Neural progenitor cell (in vitro differentiated cells): ENCODE data around the gene ENPP6.
A peak's percentile ranks its signal among the peaks of the same experiment; 100 is the strongest.

Experiments
- EZH2 ChIP-seq: fragments of 200-600 bp; sonication (generic); IDR thresholded peaks from 2 replicates; pipeline ENCODE4 v1.6.1; 2017; ENCODE audit warnings: antibody characterized with exemption, mild to moderate bottlenecking, moderate library complexity
- EZH2phosphoT487 ChIP-seq: fragments of 200-600 bp; sonication (generic); IDR thresholded peaks from 2 replicates; pipeline ENCODE4 v1.6.1; 2017; ENCODE audit warnings: antibody characterized with exemption
- TF ChIP-seq, protein P1 (sequence below): fragments of 200-600 bp; sonication (generic); IDR thresholded peaks from 2 replicates; pipeline ENCODE4 v1.5.1; 2017; ENCODE audit warnings: antibody characterized with exemption, mild to moderate bottlenecking

DNA sequence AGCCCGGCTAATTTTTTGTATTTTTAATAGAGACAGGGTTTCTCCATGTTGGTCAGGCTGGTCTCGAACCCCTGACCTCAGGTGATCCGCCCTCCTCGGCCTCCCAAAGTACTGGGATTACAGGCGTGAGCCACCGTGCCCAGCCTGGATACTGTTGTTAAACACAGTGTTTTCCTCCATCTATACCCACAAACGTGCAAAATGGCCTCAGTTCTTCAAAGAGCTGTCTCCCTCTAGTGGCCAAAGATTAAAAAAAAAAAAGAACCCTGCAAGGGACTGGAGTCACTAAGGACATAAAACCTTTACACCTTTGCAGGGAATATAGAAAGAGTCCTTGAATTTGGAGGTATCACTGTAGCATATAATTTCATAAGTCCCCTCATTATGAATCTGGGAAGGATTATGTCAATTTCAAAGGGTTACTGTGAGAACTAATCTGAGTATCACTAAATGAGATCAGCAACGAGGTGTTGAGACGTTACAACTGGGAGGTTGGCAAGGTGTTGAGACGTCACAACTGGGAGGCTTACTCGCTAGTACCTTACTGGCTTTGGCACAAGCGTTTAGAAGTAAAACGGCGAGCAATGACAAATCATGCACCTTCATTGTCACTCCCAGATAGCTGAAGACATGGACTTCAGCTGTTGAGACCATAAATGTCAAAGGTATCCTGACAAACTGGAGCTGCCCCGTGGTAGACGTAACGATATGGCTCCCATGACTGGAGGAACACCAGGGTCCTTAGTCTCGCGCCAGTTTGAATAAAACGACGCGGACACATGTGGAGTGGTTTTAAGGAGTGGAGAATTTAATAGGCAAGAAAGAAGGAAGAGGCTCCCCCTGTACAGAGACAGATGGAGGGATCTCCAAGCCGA lies 33.4 kb upstream of the ENPP6 start:
- TF ChIP-seq, protein P1, sequence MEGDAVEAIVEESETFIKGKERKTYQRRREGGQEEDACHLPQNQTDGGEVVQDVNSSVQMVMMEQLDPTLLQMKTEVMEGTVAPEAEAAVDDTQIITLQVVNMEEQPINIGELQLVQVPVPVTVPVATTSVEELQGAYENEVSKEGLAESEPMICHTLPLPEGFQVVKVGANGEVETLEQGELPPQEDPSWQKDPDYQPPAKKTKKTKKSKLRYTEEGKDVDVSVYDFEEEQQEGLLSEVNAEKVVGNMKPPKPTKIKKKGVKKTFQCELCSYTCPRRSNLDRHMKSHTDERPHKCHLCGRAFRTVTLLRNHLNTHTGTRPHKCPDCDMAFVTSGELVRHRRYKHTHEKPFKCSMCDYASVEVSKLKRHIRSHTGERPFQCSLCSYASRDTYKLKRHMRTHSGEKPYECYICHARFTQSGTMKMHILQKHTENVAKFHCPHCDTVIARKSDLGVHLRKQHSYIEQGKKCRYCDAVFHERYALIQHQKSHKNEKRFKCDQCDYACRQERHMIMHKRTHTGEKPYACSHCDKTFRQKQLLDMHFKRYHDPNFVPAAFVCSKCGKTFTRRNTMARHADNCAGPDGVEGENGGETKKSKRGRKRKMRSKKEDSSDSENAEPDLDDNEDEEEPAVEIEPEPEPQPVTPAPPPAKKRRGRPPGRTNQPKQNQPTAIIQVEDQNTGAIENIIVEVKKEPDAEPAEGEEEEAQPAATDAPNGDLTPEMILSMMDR: peak; percentile 69
- TF ChIP-seq EZH2 (no peak), EZH2phosphoT487 (no peak)
